HG03378 (cell line): ENCODE data around the gene ENO3.
"Not testable (repeated sequence)": the region's sequence is repeated elsewhere in the genome, so short reads cannot be mapped to it uniquely, and the experiment has no call there.

ENCODE experiments used
- ATAC-seq: cut with Tn5 transposase; IDR thresholded peaks from one replicate; pipeline ENCODE4 v1.9.1; 2021; ENCODE audit warnings: mild to moderate bottlenecking, moderate library complexity; ENCODE audit not compliant: unreplicated experiment

Gene ENO3

DNA sequence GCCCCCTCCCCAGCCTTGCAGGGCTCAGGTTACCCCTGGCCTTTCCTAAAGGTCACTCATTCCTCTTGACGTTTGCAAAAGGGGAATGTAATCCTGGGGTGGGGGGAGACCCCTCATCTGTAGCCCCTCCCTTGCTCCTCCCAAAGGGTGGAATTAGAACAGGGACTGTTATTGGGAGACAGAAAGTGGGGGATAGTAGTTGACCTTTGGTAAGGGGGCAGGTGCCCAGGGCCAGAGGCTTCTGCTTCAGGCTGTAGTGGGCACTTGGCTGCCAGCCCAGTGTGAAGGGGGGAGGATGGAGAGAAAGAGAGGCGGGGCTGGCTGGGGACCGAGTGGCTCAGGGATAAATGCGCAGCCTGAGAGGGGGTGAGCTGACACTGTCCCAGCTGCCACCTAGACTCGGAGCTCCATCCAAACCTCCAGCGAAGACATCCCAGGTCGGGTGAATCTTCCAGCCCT, at the start of gene ENO3:
Gene ENO3 (plus strand): TSS at position 374 of the 459 bp plus-strand sequence. CDS start 711 bp downstream, outside the sequence.
- no peak for ATAC-seq

DNA sequence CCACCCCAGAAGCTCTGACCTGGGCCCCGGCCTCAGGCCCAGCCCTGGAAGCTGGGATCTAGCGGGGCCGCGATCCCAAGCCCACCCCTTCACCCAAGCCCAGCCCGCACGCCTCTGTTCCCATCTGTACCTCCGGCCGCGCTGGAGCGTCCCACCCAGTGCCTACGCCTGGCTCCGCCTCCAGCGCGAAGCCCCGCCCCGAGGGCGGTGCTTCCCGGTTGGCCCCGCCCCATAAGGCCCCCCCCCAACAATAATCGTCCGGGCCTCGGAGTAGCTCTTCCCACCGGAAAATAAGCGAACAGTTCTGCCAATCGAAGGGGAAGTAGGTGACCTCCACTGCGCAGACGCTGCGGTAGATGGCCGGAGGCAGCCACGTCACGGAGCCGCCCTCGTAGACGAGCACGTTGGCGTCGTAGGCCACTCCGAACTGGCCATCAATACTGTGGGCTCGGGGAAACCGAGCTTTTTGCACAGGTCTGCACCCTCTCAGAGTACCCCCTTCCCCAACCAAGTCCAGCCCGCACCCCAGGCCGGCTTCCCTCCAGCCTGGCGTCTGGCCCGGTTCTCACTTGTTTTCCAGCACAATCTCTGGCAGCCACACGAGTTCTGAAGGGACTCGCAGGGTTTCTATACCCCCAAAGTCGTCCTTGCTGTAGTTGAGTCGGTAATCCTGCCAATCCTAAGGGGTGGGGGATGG, 49.1 kb upstream of the ENO3 start:
- ATAC-seq: no peak

GRCh38 chr17:4902540-4902939, 48.4 kb upstream of the ENO3 start:
- no peak for ATAC-seq

DNA sequence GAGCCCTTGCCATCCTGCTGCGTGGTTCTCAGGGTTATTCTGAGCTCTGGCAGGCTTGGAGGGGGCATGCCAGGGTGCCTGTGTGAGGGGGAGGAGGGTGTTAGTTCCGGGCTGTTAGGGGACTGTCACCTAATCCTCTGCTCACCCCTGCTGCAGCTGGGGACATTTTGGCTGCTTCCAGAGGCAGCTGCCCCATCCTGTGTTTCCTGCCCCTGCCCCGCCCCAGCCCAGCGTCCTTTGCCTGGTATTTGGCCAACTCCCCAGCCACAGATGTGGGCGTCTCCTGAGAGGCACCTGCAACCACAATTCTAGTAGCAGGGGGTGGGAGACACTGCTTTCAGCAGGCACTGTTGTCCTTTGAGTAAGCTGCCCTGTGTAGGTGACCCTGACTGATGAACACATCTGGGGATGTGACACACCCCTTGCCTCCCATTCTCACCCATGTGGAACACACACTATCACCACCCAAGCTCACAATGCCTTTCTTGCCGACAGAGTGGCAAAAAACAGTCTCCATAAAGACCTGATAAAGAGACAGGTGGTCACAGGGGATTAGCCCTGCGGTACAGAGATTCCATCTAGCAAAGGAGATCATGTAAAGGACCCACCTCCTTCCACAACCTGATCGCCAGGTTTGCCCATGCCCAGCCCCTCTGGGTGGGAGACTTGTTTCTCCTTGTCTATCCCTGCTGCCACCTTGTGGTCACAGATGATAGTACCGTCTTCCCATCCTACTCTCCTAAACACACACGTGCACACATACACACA, 47.7 kb upstream of the ENO3 start, which contains the start of gene CHRNE:
Gene CHRNE (minus strand): TSS at position 48 of the 768 bp plus-strand sequence. CDS start 35 bp downstream, at position 13.
- ATAC-seq: no peak

DNA sequence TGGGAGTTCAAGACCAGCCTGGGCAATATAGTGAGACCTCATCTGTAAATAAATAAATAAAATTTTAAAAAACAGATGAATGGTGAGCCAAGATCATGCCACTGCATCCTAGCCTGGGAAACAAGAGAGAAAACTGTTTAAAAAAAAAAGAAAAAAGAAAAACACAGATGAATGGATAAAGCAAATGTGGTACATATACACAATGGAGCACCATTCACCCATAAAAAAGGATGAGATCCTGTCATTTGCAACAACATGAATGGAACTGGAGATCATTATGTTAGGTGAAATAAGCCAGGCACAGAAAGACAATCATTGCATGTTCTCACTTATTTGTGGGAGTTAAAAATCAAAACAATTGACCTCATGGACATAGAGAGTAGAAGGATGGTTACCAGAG, 44.3 kb upstream of the ENO3 start:
- ATAC-seq: not testable (repeated sequence)

- no peak for ATAC-seq
Observed at GRCh38 chr17:4908301-4908700, 42.6 kb upstream of the ENO3 start.

DNA sequence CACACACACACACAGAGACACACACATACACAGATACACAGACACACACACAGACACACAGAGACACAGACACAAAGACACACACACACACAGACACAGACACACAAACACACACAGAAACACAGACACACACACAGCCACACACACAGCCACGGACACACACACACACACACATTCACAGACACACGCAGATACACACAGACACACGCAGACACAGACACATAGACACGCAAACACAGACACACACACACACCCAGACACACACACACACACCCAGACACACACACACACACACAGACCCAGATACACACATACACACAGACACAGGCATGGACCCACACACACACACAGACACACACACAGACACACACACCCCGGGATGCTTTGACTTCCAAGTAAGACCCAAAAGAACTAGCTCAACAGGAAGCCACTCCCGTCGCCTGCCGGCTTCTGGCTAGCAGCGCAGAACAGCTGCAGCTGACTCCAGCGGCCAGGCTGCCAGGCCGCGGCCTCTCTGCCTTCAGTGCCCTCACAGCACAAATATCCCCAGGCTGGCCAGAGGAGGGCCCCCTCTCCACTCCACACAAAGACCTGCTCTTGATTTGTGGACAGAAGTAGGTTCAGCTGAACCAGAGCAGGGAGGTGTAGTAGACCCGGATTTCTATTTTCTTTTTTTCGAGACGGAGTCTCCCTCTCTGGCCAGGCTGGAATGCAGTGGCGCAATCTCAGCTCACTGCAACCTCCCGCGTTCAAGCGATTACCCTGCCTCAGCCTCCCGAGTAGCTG, 42.0 kb upstream of the ENO3 start:
- ATAC-seq: no peak

DNA sequence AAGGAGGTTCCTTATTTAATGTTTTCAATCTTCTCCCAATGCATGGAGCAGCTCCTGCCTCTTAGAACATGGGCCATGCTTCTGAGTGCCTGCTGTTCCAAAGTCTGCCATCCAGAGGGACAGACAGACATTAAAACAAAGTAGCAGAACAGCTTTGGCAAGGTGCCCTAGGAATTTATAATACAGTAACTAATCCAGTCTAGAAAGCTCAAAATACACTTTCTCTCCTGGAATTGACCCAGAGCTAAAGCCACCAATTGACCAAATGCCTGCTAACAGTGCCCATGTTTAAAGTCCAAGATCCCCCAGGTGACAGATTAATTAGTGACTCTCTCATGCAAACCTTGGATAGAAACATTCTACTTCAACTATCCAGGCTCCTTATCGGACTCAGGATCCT, 36.9 kb upstream of the ENO3 start:
- ATAC-seq: no peak

DNA sequence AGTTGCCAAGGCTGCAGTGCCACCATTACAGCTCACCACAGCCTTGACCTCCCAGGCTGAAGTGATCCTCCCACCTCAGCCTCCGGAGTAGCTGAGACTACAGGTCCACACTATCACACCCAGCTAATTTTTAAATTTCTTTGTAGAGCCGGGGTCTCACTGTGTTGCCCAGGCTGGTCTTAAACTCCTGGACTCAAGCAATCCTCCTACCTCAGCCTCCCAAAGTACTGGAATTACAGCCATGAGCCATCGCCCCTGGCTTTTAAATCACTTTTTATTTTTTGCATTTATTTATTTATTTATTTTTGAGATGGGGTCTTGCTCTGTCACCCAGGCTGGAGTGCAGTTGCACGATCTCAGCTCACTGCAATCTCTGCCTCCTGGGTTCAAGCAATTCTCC, 36.4 kb upstream of the ENO3 start:
- ATAC-seq: not testable (repeated sequence)

DNA sequence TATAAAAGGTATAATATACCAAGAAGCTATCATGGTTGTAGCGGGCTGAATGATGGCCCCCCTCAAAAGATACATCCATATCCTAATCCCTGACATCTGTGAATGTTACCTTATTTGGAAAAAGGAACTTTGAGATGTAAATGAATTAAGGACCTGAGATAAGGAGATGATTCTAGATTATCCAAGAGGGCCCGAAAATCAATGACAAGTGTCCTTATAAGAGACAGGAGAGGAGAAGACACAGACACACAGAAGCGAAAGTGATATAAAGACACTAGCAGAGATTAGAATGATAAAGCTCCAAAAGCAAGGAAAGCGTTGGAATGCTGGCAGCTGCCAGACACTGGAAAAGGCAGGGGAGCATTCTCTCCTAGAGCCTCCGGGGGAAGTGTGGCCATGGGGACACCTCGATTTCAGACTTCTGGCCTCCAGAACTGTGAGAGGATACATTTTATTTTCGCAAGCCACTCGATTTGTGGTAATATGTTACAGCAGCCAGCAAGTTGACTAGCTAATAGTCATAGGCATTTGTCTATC, 31.3 kb upstream of the ENO3 start:
- ATAC-seq: no peak

DNA sequence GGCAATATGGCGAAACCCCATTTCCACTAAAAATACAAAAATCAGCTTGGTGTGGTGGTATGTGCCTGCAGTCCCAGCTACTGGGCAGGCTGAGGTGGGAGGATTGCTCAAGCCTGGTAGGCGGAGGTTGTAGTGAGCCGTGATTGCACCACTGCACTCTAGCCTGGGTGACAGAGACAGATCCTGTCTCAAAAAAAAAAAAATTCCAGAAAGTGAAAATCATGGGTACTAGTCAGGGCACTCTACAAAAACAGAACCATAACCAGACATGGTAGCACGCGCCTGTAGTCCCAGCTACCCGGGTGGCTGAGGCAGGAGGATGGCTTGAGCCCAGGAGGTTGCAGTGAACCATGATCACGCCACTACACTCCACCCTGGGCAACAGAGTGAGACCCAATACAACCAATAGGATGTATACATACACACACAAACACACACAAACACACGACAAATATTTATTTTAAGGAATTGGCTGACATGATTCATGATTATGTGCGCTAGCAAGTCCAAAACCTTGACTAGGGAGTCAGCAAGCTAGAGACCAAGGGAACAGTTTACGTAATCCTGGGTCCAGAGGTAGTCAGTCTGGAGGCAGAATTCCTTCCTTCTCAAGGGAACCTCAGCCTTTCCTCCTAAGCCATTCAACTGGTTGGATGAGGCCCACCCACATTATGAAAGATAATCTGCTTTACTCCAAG, 30.4 kb upstream of the ENO3 start:
- ATAC-seq: no peak

DNA sequence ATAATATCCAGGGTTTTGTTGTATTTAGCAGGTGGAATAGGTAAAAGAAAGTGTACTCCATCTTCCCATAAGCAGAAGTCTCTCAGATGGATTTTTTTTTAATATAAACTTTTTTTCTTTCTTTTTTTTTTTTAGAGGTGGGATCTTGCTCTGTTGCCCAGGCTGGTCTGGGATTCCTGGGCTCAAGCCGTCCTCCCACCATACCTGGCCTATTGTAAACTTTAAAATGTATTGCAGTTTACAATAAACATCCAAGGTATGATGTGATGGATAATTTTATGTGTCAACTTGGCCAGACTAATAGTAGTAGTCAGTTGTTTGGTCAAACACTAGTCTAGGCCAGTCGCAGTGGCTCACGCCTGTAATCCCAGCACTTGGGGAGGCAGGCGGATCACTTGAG, 29.6 kb upstream of the ENO3 start:
- no peak for ATAC-seq

GRCh38 chr17:4926577-4927335, 24.2 kb upstream of the ENO3 start:
- ATAC-seq: not testable (repeated sequence)

DNA sequence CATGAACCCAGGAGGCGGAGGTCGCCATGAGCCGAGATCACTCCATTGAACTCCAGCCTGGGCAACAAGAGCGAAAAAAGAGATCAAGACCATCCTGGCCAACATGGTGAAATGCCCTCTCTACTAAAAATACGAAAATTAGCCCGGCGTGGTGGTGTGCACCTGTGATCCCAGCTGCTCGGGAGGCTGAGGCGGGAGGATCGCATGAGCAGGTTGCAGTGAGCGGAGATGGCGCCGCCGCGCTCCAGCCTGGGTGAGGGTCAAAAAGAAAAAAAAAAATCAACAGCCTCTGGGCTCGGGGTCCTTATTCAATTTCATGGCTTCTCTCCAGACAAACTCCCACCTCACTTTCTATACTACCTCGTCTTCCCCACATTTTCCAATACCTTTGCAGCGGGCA, 22.0 kb upstream of the ENO3 start:
- no peak for ATAC-seq

- no peak for ATAC-seq
Observed at GRCh38 chr17:4931963-4932362, 19.0 kb upstream of the ENO3 start, which contains the start of gene GP1BA. Gene GP1BA (plus strand): TSS chr17:4932277. CDS start chr17:4932605, 328 bp downstream.

- ATAC-seq: no peak
Observed at GRCh38 chr17:4932756-4933155, 18.2 kb upstream of the ENO3 start.

- no peak for ATAC-seq
Observed at GRCh38 chr17:4933646-4934045, 17.3 kb upstream of the ENO3 start.

GRCh38 chr17:4934173-4934979, 16.5 kb upstream of the ENO3 start:
- no peak for ATAC-seq

- ATAC-seq: no peak
Observed at GRCh38 chr17:4935650-4936049, 15.3 kb upstream of the ENO3 start.
